Inflammatory macrophage treated with lipopolysaccharide for 1 hour (primary cell): Measurements from ENCODE around the gene VPS8.
"Not testable (repeated sequence)": the region's sequence is repeated elsewhere in the genome, so short reads cannot be mapped to it uniquely, and the experiment has no call there.

Source experiments
- DNase-seq, 2 donors: peaks; one replicate each; pipeline ENCODE4 v3.0.0-alpha.2; 2020 to 2022

Gene VPS8

DNA sequence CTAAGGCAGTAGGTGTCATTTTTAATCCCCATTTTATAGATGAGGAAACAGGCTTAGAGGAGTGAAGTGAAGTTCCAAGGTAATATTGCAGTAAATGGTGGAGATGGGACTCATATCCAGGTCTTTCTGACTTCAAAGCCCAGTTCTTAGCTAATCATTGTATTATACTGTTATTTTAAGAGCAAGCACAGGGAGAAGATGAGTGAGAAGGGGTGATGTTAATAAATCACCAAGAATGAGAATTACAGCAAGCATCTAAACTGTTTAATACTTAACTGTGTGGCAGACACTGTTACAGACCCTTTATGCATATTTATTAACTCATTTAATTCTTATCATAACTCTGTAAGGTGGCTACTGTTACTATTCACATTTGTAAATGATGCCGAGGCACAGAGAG is 61.2 kb downstream of the VPS8 start:
- no peak for DNase-seq

DNA sequence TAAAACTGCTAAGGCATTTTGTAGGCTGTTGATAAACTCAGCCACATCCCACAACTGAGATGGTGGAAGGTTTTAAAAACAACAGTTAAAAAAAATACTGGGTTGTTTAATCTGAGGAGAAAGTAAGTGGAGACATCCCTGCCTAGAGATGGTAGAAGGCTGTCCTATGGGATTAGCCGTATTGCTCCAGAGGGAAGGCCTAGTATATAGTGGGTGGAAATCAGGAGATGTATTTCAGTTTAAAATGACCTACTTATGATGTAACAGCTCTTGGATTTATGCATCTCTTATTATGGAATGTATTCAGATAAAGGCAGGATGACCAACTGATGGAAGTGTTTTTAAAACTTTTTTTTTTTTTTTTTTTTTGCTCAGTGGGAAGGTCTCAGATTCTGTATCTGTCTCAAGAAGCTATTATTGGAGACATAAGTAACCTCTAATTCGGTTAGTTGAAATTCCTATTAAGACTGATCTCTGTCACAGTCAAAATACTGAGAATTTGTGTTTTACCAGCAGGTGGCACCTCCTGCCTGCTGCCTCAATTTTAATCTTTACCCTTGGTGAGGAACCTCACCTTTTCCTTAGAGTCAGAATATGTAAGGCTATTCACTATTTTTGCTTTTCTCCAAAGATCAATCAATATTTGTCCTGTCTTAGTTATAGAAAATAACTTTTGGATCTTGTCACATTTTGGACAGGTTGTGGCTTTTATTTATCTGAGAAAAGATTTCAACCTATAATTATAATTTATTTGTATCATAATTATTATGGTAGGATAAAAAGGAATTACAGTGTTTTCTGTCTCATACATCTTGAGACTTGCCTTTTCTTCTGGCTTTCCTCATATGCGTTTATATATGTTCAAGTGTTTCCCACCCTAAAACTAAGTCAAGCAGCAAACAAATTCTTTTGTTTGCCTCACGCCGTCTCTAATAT is 63.0 kb downstream of the VPS8 start:
- DNase-seq: peak in 1 of 2 donors; percentile 12

DNA sequence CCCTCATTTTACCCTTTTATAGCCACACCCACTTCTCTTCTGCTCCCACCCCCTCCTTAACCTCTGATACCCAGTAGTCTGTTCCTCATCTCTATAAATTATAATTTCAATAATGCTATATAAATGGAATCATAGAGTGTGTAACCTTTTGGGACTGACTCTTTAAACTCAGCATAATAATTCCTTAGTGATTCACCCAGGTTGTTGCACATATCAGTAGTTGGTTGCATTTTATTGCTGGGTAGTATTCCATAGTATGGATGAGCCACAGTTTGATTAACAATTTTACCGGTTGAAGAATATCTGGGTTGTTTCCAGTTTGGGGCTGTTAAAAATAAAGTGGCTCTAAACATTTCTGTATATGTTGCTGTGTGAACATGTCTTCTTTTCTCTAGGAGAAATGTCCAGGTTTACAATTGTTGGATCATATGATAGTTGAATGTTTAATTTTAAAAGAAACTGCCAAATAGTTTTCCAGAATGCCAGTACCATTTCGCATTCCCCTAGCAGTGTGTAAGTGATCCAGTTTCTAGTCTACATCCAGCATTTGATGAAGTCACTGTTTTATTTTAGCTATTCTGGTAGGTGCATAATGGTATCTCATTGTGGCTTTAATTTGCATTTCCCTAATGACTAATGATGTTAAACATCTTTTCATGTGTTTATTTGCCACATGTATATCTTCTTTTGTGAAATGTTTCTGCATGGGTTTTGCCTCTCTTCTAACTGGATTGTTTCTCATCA is 68.5 kb downstream of the VPS8 start:
- DNase-seq: no peak

- no peak for DNase-seq
Measured at GRCh38 chr3:184884359-184885017, 72.5 kb downstream of the VPS8 start.

DNA sequence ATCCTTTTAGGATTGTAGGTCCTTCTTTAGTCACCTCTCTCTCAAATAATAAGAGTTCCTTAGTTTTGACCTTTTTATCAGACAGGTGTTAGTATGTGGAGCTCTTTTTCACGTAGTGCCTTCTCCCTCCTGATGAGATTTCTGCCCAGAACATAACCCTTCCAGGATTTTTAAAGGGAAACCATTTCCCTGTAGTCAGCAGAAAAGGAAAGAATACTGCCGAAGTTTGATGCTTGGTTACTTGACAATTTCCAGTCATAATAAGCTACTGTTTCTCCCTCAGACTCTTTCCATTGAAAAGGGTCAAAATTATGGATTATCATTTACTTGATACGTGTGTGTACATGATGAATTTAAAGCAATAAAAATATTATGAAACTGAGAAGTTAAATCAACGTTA is 73.1 kb downstream of the VPS8 start:
- no peak for DNase-seq

- no peak for DNase-seq
Measured at GRCh38 chr3:184887574-184887973, 75.6 kb downstream of the VPS8 start.

GRCh38 chr3:184889312-184889904 is 77.4 kb downstream of the VPS8 start:
- DNase-seq: no peak

DNA sequence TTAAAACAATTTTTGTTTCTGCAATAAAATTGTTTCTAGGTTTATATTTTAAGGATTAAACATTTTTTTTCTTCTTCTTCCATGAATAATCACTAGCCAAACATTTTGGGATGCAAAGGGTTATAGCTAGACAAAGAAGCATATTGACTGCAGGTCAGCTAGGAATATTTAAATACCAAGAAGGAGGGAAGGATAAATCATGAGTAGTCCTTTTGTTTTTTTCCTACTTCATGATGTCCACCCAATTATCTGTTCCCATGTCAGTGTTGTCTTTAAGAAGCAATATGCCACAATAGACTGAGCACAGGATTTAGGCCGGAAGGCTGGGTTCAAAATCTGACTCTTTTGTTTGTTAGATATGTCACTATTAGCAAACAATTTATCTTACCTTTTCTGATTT is 82.1 kb downstream of the VPS8 start:
- no peak for DNase-seq

- no peak for DNase-seq
Measured at GRCh38 chr3:184895350-184895749, 83.4 kb downstream of the VPS8 start.

GRCh38 chr3:184896336-184896735 is 84.4 kb downstream of the VPS8 start:
- DNase-seq: no peak

- no peak for DNase-seq
Measured at GRCh38 chr3:184899953-184900595, 88.1 kb downstream of the VPS8 start.

DNA sequence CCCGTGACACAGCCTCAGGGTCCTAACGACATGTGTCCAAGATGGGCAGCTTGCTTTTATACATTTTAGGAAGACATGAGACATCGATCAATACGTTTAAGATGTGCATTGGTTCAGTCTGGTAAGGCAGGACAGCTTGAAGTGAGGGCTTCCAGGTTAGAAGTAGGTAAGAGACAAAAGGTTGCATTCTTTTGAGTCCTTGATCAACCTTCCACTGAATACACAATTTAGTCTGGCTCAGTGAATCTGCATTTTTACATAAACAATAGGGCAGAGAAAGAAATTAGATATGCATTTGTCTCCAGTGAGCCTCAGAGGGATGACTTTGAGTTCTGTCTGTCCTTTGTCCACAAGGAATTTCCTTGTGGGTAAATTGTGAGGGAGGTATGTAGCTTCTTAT is 95.1 kb downstream of the VPS8 start:
- DNase-seq: not testable (repeated sequence)

DNA sequence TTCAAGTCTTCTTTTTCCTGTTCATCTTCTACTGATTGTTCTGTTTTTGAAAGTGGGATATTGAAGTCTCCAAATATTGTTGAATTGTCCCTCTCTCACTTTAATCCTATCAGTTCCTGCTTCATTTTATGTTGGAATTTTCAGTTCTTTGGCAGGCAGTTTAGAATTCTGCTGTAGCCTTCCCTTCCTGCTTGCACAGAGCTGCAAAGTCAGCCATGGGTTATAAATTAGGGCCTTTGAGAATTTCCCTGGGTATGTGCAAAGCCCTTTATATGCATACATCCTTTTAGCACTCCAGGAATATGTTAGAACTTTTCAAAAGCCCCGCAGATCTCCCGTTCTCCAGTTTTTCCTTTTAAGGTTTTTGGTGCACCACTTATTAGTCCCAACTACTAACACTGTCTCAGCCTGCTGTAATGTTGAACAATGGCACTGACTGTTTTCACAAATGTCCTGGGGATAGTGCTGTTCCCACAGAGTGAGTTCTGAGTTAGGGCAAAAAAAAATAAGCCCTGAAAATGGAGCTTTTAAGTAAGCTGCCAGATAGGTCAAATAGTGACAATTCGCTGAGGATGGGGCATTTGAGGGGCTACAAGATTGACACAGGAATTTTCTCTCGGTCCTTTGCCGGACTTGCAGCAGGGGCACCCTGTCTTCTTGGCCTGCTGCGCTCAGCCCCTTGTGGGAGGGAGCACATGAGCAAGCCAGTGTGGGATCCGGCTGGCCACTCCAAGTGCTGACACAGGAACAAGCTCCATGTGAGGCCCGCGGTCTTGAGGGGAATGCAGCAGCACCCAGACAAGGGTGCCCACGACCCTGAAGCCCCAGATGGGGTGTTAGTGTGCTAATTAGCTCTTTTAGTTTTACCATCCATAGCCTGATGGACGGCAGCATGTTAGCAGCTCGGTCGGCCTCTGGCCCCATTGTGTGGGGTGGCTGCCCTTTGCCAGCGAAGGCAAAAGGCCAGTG is 96.0 kb downstream of the VPS8 start:
- DNase-seq: no peak

GRCh38 chr3:184908859-184909258 is 96.9 kb downstream of the VPS8 start:
- no peak for DNase-seq

DNA sequence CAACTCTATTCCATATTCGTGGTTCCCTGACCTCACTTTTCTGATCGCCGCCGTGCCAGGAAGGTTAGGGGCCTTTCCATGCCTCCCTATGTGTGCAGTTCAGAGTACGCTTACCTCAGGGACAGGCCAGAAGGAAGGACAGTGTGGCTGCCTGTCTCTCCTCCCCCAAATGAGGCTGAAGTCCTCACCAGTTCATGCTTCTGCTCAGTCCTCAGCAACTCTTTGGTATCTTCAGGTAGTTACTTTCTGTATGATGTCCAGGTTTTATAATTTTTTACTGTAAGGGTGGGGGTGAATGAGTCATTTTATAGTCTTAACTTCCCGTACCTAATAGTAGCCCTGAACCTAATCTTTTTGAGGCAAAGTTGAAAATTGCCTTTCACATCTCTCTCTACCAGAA is 98.7 kb downstream of the VPS8 start:
- DNase-seq: no peak

DNA sequence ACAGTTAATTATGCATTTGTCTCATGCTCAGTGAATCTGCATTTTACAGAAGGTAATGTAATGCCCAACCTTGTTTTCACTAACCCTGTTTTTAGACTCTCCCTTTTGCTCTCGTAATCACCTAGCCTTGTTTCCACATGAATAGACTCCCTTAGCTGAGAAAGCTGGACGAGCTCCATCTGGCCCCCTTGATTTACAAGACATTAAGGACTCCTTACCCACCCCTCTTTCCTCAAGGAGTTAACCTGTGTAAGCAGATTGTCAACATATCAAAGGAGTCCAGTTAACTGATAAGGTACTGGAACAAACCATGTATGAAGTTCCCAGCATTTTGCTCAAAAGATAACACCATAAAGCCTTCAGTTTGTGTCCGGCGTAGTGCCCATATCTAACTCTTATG is 99.6 kb downstream of the VPS8 start:
- DNase-seq: no peak

- DNase-seq: no peak
Measured at GRCh38 chr3:184912163-184912562, 100.2 kb downstream of the VPS8 start.

- no peak for DNase-seq
Measured at GRCh38 chr3:184914628-184915027, 102.7 kb downstream of the VPS8 start.

DNA sequence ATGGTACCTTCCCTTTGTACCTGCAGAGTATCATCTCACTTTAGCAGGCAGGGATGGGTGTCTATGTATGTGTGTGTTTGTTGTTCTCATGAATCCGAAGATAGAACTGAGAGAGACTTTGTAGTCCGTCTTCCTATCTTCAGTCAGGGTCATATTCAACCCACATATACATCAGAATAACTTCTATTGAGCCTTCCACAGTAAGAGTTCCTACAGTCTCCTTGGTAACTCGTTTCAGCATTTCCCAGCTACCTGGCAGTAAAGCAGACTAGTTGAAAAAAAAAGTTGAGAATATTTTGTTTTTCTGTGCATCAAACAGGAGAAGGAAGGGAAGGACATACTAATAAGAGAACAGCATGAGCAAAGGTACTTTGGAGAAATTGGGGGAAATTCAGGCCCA is 106.8 kb downstream of the VPS8 start:
- DNase-seq: no peak

GRCh38 chr3:184919651-184920050 is 107.7 kb downstream of the VPS8 start:
- DNase-seq: no peak

DNA sequence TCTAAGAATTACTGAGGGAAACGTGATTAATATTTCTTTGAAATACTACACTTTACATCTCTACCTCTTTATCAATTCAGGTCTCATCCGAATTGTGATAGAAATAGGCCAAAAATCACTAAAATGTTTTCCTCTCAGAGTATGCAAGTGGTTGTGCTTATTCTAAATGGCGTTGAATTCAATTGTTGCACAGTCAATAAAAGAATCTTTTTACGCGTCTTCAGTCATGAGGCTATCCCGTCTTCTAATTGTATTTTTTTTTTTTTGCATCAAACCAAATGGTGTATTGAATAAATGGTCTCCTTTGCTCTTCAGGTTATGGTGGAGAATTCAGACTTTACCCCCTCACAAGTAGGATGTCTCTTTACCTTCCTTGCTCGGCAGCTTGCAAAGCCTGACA is 112.6 kb downstream of the VPS8 start:
- DNase-seq: no peak
